ENCODE measurements around the gene ANKRD2.

The ANKRD2 gene

GRCh38 chr10:97597778-97598177, 25.2 kb downstream of the ANKRD2 start:
- DNase-seq: no peak

GRCh38 chr10:97598407-97599271, 26.1 kb downstream of the ANKRD2 start:
- DNase-seq: no peak

DNA sequence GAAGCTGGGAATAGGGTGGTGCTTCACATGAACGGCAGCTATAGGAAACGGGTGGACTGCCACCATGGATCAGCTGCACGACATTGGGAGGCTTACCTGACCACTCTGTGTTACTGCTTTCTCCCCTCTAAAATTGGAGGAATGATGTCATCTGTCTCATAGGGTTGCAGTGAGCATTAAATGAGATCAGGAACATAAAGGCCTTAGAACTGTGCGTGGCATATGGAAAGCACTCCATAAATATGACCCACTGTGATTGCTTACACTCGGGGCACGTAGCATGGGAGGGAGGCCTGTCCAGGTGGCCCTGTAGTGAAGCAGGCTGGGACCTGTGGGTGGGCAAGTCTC, 26.7 kb downstream of the ANKRD2 start:
- no peak for DNase-seq

DNA sequence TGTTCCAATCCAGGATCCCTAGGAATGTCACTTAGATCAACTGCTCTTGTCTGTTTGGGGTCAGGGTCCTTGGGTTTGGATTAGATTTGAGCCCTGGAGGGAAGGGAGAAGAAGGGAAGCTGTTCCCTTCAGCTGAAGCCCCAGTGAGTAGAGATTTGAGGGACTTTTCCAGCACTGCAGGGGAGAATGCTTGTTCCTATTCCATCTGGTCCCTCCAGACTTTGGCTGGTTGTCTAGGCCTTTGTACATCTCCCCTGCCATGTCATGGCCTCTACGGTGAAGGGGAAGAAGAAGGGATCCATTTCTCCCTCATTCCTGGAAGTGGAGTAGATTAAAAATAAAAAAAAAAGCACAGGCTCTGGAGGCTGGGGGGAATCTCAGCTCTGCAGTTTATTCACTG, 28.0 kb downstream of the ANKRD2 start:
- no peak for DNase-seq

DNA sequence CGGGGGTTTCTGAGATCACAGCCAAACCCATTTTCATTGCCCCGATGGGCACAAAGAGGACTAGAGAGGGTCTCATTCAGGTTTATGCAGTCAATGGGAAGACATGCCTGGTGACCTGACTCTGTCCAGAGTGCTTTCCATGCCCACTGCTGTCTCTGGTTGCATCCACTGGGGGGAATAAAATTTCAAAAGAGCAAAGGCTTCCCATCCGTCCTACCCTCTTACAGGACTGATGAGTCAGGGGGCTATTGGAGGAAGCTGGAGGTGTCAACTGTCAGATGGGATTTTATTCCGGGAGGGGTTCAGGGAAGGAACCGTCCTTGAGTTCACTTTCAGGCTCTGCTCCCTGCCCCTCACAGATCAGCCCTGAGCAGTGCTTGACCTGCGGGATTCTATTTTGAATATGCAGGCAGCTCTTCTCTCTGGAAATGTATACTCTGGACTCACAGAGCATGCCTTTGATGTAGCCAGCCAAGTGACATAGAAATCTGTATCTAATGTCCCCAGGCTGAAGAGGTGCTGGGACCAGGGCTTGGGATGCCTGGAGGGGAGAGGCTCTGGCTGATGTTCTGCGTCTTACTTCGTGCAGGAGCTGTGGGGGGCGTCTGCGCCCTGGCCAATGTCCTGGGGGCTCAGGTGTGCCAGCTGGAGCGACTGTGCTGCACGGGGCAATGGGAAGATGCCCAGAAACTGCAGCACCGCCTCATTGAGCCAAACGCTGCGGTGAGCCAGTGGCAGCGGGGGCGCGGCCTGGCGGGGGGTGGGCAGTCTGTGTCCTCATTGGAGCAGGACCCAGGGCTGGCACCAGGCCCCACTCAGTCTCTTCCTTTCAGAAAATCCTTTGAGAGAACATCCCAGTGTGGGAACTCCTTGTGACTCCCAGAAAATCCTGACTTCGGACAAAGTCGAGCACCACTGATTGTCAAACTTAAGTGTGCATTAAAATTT, 29.0 kb downstream of the ANKRD2 start:
- no peak for DNase-seq

DNA sequence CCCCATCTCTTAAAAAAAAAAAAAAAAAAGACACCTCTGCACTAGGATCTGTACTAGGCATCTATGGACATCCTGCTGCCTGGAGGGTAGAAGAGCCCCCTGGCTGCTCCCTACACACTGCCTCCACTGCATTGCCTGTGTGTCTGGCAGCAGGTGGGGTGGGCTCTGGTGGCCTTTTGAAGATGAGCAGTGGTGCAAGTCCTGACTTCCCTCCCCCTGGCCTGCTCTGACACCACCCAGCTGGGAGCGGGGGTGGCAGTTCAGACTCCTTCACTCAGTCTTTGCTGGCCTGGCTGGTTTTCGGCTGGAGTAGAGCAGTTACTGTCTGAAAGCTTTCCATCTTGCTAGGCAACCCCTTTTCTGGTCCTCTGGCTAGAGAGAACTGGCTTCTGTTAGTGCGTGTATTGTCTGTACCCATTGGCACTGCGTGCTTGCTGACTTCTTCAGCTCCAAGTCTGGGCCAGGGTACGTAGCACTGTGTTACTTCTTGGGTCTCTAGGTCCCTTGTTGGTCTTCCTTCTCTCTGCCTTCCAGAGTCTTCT, 34.6 kb downstream of the ANKRD2 start:
- no peak for DNase-seq

DNA sequence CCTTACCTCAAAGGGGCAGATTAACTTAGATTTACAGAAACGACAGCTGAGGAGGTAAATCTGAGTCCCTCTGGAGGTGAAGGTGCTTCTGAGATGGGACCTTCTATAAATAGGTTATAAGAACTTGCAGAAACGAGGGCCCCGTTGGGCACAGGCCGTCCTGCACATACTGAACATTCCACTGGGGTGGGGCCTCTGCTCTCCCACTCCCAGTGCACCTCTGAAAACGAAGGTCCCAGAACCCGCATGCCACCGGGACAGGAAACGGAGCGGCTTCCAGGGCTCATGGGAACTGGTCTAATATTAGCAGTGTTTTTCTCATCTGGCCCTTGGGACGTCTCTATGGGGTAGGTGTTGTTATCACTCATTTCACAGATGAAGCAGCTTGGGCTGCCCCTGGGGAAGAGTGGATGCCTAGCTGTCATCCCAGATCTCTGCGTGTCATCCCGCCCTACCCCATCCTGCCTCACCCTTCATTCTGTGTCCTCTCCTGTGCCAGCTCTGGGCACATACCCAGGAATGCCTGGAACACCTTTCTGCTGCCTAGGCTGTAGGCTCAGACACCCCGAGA, 36.5 kb downstream of the ANKRD2 start:
- no peak for DNase-seq

GRCh38 chr10:97611473-97611872, 38.9 kb downstream of the ANKRD2 start:
- no peak for DNase-seq

DNA sequence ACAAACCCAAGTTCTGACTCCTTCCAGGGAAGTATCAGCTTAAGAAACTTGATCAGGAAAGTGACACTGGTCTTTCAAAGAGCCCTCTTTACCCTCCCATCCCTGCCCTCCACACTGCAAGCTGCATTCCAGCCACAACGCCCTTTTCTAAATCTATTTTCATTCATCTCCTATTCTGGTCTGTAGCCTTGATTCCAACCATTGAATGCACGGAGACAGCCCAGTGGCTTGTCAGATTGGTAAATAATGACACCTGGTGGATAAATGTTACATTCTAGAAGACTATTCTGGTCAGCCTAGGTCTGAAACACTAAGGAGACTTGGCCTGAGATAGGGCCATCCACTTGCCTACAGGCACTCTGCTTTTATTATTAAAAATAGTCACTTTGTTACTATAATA, 39.8 kb downstream of the ANKRD2 start:
- DNase-seq: peak; percentile 59

DNA sequence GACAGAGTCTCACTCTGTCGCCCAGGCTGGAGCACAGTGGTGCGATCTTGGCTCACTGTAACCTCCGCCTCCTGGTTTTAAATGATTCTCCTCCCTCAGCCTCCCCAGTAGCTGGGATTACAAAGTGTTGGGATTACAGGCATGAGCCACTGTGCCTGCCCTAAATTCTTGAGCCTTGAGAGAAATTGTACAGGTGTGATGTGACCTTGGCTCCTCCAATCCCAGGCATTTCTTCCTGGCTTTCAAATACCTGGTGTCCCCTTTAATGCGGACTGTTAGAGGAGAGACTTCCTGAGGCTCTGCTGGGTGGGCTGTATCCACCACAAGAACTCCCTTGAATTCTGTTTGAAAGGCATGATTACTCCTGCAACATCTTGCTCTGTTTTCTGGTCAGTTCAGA, 45.7 kb downstream of the ANKRD2 start:
- DNase-seq: no peak

DNA sequence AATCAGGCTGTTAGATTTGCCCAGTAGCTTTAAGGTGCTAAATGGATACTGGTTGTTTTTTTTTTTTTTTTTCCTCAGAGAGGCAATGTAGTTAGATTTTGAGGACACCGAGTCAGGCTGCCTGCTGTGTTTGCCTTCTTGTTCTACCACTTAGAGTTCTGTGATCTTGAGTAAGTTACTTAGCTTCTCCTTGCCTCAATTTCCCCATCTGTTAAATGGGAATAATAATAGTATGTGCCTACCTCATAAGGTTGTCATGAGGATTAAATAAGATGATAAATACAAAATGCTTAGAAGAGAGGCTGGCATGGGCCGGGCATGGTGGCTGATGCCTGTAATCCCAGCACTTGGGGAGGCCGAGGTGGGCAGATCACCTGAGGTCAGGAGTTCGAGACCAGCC, 46.2 kb downstream of the ANKRD2 start:
- no peak for DNase-seq

DNA sequence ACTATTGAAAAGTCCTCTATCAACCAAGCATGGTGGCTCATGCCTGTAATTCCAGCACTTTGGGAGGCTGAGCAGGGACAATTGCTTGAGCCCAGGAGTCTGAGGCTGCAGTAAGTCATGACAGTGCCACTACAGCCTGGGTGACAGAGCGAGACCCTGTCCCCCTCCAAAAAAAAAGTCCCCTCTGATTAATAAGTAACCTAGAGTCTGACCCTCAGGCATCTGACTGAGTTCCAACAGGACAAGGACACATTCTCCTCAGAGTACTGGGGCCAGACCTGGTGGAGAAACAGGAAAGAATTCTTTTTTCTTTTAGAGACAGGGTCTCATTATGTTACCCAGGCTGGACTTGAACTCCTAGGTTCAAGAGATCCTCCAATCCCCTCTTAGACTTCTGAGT, 50.7 kb downstream of the ANKRD2 start:
- DNase-seq: no peak

DNA sequence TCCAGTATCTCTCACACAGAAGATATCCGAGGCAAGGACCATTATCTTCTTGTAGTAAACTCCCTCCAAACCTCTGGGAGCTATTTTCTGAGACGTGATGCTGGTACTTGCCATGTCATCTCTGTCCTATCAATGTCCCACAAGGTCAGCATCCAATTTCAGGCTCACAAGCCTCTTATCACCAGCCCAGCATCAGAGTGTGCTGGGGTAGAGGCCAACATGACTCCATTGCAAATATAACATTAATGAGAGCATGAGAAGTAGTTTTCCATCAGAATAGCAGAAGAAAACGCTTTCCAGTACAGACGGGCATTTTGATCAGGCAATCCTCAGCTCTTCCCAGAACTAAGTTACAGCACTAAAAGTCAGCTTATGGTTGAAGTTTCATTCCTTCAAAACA, 55.2 kb downstream of the ANKRD2 start:
- DNase-seq: no peak

DNA sequence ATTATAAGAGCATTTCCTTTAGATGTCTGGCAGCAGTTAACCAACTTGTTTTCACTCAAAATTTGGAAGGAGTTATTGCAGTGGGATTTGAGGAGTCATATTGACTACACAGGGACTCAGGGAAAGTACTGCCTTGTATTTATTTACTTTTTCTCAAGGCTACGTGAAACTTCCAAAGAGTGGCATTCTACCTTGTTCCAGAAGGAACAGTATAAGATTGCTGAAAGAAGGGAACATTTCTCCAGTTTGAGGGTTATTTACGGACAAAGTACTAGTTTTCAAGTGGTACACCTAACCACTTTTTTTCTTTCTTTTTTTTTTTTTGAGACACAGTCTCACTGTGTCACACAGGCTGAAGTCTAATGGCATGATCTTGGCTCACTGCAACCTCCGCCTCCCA, 55.6 kb downstream of the ANKRD2 start:
- no peak for DNase-seq

- no peak for DNase-seq
These were observed 56.7 kb downstream of the ANKRD2 start for GRCh38 chr10:97629289-97629688.

- no peak for DNase-seq
These were observed 58.5 kb downstream of the ANKRD2 start for GRCh38 chr10:97631098-97631497.

GRCh38 chr10:97632949-97633884, 60.6 kb downstream of the ANKRD2 start, which contains the start of gene MORN4:
Gene MORN4 (minus strand): TSS chr10:97633500. CDS start chr10:97619653, 13,847 bp downstream.
- peak; percentile 93 for DNase-seq

Data from fibroblast of skin of scalp (primary cell).